GM23248 (cell line): Measurements from ENCODE around the gene NOTO. TPM values are rescaled to one million over a fixed set of nuclear protein-coding genes. Genes with fewer than 3 reads are reported as not detected.

Experiments used
- DNase-seq: peaks from one replicate; pipeline ENCODE4 v3.0.0-alpha.2; 2015
- H2AFZ ChIP-seq: fragments of 200-600 bp; sonication (generic); 2 replicates; pipeline ENCODE4 v1.6.1; 2016; ENCODE audit warnings: antibody characterized with exemption
- H3F3A ChIP-seq: fragments of 200-600 bp; sonication (generic); 2 replicates; pipeline ENCODE4 v1.6.1; 2016; ENCODE audit warnings: mild to moderate bottlenecking, antibody characterized with exemption, mixed run types; ENCODE audit not compliant: insufficient read depth
- H3K27ac ChIP-seq: fragments of 200-600 bp; sonication (generic); 2 replicates; pipeline ENCODE4 v1.5.1; 2016; ENCODE audit warnings: mild to moderate bottlenecking
- H3K27me3 ChIP-seq: fragments of 200-600 bp; sonication (generic); replicated peaks from 2 replicates; pipeline ENCODE4 v1.6.1; 2016; ENCODE audit warnings: mild to moderate bottlenecking; ENCODE audit not compliant: insufficient read depth
- H3K36me3 ChIP-seq: fragments of 200-600 bp; sonication (generic); 2 replicates; pipeline ENCODE4 v1.6.1; 2016; ENCODE audit warnings: low read depth, mild to moderate bottlenecking
- H3K4me1 ChIP-seq: fragments of 200-600 bp; sonication (generic); 2 replicates; pipeline ENCODE4 v1.6.1; 2016; ENCODE audit warnings: mild to moderate bottlenecking; ENCODE audit not compliant: insufficient read depth
- H3K4me2 ChIP-seq: fragments of 200-600 bp; sonication (generic); one replicate; pipeline ENCODE4 v1.6.1; 2016; ENCODE audit warnings: mild to moderate bottlenecking; ENCODE audit not compliant: unreplicated experiment
- H3K4me3 ChIP-seq: fragments of 200-600 bp; sonication (generic); 2 replicates; pipeline ENCODE4 v1.5.1; 2016; ENCODE audit warnings: mild to moderate bottlenecking
- H3K79me2 ChIP-seq: fragments of 200-600 bp; sonication (generic); 2 replicates; pipeline ENCODE4 v1.6.1; 2016; ENCODE audit warnings: mild to moderate bottlenecking; ENCODE audit not compliant: insufficient read depth
- H3K9ac ChIP-seq: fragments of 200-600 bp; sonication (generic); 2 replicates; pipeline ENCODE4 v1.6.1; 2016; ENCODE audit warnings: mild to moderate bottlenecking
- H3K9me2 ChIP-seq: fragments of 200-600 bp; sonication (generic); 2 replicates; pipeline ENCODE4 v1.6.1; 2016; ENCODE audit warnings: mixed run types, mild to moderate bottlenecking, moderate library complexity; ENCODE audit not compliant: insufficient read depth
- H3K9me3 ChIP-seq: fragments of 200-600 bp; sonication (generic); one replicate; pipeline ENCODE4 v1.6.1; 2017; ENCODE audit warnings: low read depth
- H4K20me1 ChIP-seq: fragments of 200-600 bp; sonication (generic); 2 replicates; pipeline ENCODE4 v1.6.0; 2016; ENCODE audit not compliant: insufficient read depth
- EZH2 ChIP-seq: fragments of 200-600 bp; sonication (generic); IDR thresholded peaks from 2 replicates; pipeline ENCODE4 v1.6.1; 2018; ENCODE audit warnings: antibody characterized with exemption, mild to moderate bottlenecking; ENCODE audit not compliant: insufficient read depth, poor library complexity, severe bottlenecking
- EZH2phosphoT487 ChIP-seq: fragments of 200-600 bp; sonication (generic); IDR thresholded peaks from 2 replicates; pipeline ENCODE4 v1.6.1; 2018; ENCODE audit warnings: antibody characterized with exemption, moderate library complexity, mild to moderate bottlenecking, low read depth; ENCODE audit not compliant: insufficient read depth
- WGBS, 2 experiments: methylation state at CpG; one replicate each; pipeline ENCODE4 v1.1.6; 2015 to 2017; ENCODE audit warnings: low lambda C conversion rate in 2 of 2, low coverage in 1 of 2; ENCODE audit errors: missing lambda C conversion rate in 2 of 2; 5-methylcytosine and 5-hydroxymethylcytosine counted together
- in situ Hi-C: fragments of 300-500 bp; cut with MboI; formaldehyde crosslinking; loops from 2 replicates; pipeline ENCODE4 v1.15.0; 2020
- polyA plus RNA-seq: library from polyadenylated mRNA; unstranded; fragments of >200 nt; fragmentation: Nextera tagmentation; extraction: Ambion mirVana; gene quantifications from 2 replicates; pipeline ENCODE4 v1.2.1, GENCODE V29; 2016
- total RNA-seq: library from RNA; depleted of rRNA; stranded (reverse); fragments of >200 nt; shearing (Covaris generic); gene quantifications from 2 replicates; pipeline ENCODE4 v1.2.3, GENCODE V29; 2014

The NOTO gene
- total and polyA plus RNA-seq, 2 experiments from 2014 or later = not detected

GRCh38 chr2:73205611-73206010 lies 3.2 kb downstream of the NOTO start:
- Histone ChIP-seq H3K4me3 (no peak overlapping the region), H3K27ac (no peak overlapping the region), H3K4me2 (no peak overlapping the region), H3K9me2 (no peaks in the 10 kb centered on the region), H3K27me3 (peaks cover 55% of the 10 kb centered on the region), H3F3A (no peaks in the 10 kb centered on the region), H3K9me3 (no peaks in the 10 kb centered on the region), H3K4me1 (no peaks in the 10 kb centered on the region), H4K20me1 (no peaks in the 10 kb centered on the region), H3K9ac (no peak overlapping the region), H2AFZ (no peak overlapping the region), H3K36me3 (no peaks in the 10 kb centered on the region), H3K79me2 (no peaks in the 10 kb centered on the region)
- DNase-seq = no peak
- 40 to 41% methylated on average over 6 of the region's 6 CpGs for WGBS, 2 experiments
- in situ Hi-C loops = no loop called here
- no peak for TF ChIP-seq EZH2
- no peak for TF ChIP-seq EZH2phosphoT487

- H3K4me3 ChIP-seq = no peak overlapping the region
- H3K27ac ChIP-seq = no peak overlapping the region
- H3K9me3 ChIP-seq = no peaks in the 10 kb centered on the region
- 54 to 68% methylated on average over 3 of the region's 3 CpGs for WGBS, 2 experiments
- DNase-seq = no peak
- no peaks in the 10 kb centered on the region for H3K9me2 ChIP-seq
- H3K4me1 ChIP-seq = no peaks in the 10 kb centered on the region
- H3K36me3 ChIP-seq = no peaks in the 10 kb centered on the region
- no peaks in the 10 kb centered on the region for H4K20me1 ChIP-seq
- no peak overlapping the region for H3K4me2 ChIP-seq
- no peaks in the 10 kb centered on the region for H3K79me2 ChIP-seq
- H3K27me3 ChIP-seq = peaks cover 31% of the 10 kb centered on the region
- peaks cover 13% of the 10 kb centered on the region for H3F3A ChIP-seq
- no peak overlapping the region for H2AFZ ChIP-seq
- in situ Hi-C loops = no loop called here
- no peak overlapping the region for H3K9ac ChIP-seq
- TF ChIP-seq EZH2 = no peak
- no peak for TF ChIP-seq EZH2phosphoT487
These were observed 5.9 kb downstream of the NOTO start for GRCh38 chr2:73208258-73208657.

DNA sequence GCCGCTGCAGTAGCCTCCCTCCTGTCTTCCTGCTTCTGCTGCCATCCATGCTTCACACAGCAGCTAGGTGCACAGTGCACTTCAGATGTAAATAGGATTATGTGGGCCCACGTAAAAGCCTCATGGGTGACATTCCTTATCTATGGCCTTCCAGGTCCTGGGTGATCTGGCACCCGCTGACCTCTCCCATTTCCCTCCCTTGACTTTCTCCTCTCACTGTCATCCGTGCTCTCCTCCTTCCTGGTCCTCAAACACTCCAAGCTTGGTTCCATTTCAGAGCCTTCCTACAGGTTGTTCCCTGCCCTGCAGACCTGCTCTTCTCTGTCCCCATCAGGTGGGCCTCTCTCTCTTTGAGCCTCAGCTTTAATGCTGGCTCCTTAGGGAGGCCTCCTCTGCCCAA lies 7.6 kb downstream of the NOTO start:
- DNase-seq = no peak
- TF ChIP-seq EZH2 = no peak
- TF ChIP-seq EZH2phosphoT487 = no peak

GRCh38 chr2:73210696-73211095 lies 8.3 kb downstream of the NOTO start:
- no peaks in the 10 kb centered on the region for H3K9me3 ChIP-seq
- no peak for TF ChIP-seq EZH2
- no peak for TF ChIP-seq EZH2phosphoT487
- no peak overlapping the region for H3K27ac ChIP-seq
- no peak overlapping the region for H3K4me2 ChIP-seq
- no peak overlapping the region for H3K4me3 ChIP-seq
- no peaks in the 10 kb centered on the region for H4K20me1 ChIP-seq
- in situ Hi-C loops = no loop called here
- H3F3A ChIP-seq = peaks cover 19% of the 10 kb centered on the region
- H3K9ac ChIP-seq = no peak overlapping the region
- H2AFZ ChIP-seq = no peak overlapping the region
- H3K4me1 ChIP-seq = peaks cover 9% of the 10 kb centered on the region
- DNase-seq = no peak
- peaks cover 14% of the 10 kb centered on the region for H3K79me2 ChIP-seq
- no peaks in the 10 kb centered on the region for H3K9me2 ChIP-seq
- 0 out of 2 replicates have a peak, but pooled peaks cover 9% of the 10 kb centered on the region for H3K27me3 ChIP-seq
- no peaks in the 10 kb centered on the region for H3K36me3 ChIP-seq
- WGBS, 2 experiments = 71 to 72% methylated on average over 6 of the region's 6 CpGs

More for the DNA sequence above, 7.6 kb downstream of the NOTO start:
- Histone ChIP-seq H3K9me2 (no peaks in the 10 kb centered on the region), H3K9ac (no peak overlapping the region), H3K79me2 (peaks cover 7% of the 10 kb centered on the region), H3F3A (peaks cover 19% of the 10 kb centered on the region), H3K4me2 (no peak overlapping the region), H3K4me3 (no peak overlapping the region), H4K20me1 (no peaks in the 10 kb centered on the region), H3K4me1 (peaks cover 2% of the 10 kb centered on the region), H3K27me3 (0 out of 2 replicates have a peak, but pooled peaks cover 16% of the 10 kb centered on the region), H2AFZ (no peak overlapping the region), H3K27ac (no peak overlapping the region), H3K9me3 (no peaks in the 10 kb centered on the region), H3K36me3 (no peaks in the 10 kb centered on the region)
- in situ Hi-C loops = no loop called here
- WGBS, 2 experiments = 72 to 75% methylated on average over 4 of the region's 4 CpGs

DNA sequence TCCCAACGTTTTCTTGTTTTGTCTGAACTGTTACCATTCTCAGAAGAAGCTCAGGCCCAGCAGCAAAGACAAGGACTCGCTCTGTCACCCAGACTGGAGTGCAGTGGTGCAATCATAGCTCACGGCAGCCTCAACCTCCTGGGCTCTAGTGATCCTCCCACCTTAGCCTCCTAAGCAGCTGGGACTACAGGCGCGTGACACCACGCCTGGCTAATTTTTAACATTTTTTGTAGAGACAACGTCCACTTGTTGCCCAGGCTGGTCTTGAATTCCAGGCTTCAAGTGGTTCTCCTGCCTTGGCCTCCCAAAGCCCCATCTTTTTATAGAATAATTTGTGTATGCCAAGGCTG lies 9.7 kb downstream of the NOTO start:
- TF ChIP-seq EZH2 = no peak
- TF ChIP-seq EZH2phosphoT487 = no peak
- H3K79me2 ChIP-seq = peaks cover 28% of the 10 kb centered on the region
- peak overlapping the region; percentile 6; the same call in 1 of the 2 replicates for H3K27ac ChIP-seq

More for the DNA sequence above, 9.7 kb downstream of the NOTO start:
- H3K9me2 ChIP-seq = no peaks in the 10 kb centered on the region
- peak overlapping the region; percentile 93; the same call in 1 of the 2 replicates for H2AFZ ChIP-seq
- H3K27me3 ChIP-seq = 0 out of 2 replicates have a peak, but pooled peaks cover 1% of the 10 kb centered on the region
- H3K9me3 ChIP-seq = no peaks in the 10 kb centered on the region
- H3K9ac ChIP-seq = no peak overlapping the region
- H4K20me1 ChIP-seq = no peaks in the 10 kb centered on the region
- H3K4me1 ChIP-seq = peaks cover 11% of the 10 kb centered on the region
- DNase-seq = no peak
- in situ Hi-C loops = no loop called here
- no peak overlapping the region for H3K4me2 ChIP-seq
- H3F3A ChIP-seq = peaks cover 19% of the 10 kb centered on the region
- H3K36me3 ChIP-seq = no peaks in the 10 kb centered on the region
- 54 to 56% methylated on average over 7 of the region's 7 CpGs for WGBS, 2 experiments
- H3K4me3 ChIP-seq = no peak overlapping the region
